CD14-positive monocyte (primary cell): ENCODE data around the gene RPTOR. TPM values are rescaled to one million over a fixed set of nuclear protein-coding genes. Genes with fewer than 3 reads are reported as not detected.
A peak's percentile ranks its signal among the peaks of the same experiment; 100 is the strongest.

ENCODE experiments used
- DNase-seq, 3 donors: peaks; one replicate each; pipeline ENCODE4 v3.0.0-alpha.2; 2011 to 2022
- H2AFZ ChIP-seq: 2 replicates; pipeline ENCODE4 v1.6.0; 2012; ENCODE audit warnings: mild to moderate bottlenecking, low read depth, low read length, inconsistent platforms; ENCODE audit not compliant: insufficient read depth, poor library complexity, severe bottlenecking
- H3K27ac ChIP-seq, 2 donors: 1 replicate in 1 of 2; 2 replicates in 1 of 2; pipeline ENCODE4 v1.5.1; 2012 to 2013; ENCODE audit warnings: low read length in 2 of 2, control low read depth in 1 of 2, inconsistent platforms in 1 of 2, low read depth in 1 of 2, mild to moderate bottlenecking in 1 of 2
- H3K27me3 ChIP-seq, 2 donors: one replicate each; pipeline versions ENCODE4 v1.6.0 to v1.6.1; 2011 to 2013; ENCODE audit warnings: low read length in 2 of 2; ENCODE audit not compliant: control insufficient read depth in 2 of 2, insufficient read depth in 2 of 2
- H3K36me3 ChIP-seq, 2 donors: replicated peaks in 1 of 2; 1 replicate in 1 of 2; 2 replicates in 1 of 2; pipeline versions ENCODE4 v1.5.1 to v1.6.1; 2012 to 2013; ENCODE audit warnings: low read length in 2 of 2, control low read depth in 1 of 2, inconsistent platforms in 1 of 2, mild to moderate bottlenecking in 1 of 2; ENCODE audit not compliant: insufficient read depth in 2 of 2, control insufficient read depth in 1 of 2
- H3K4me1 ChIP-seq, 2 donors: 1 replicate in 1 of 2; 2 replicates in 1 of 2; pipeline versions ENCODE4 v1.5.1 to v1.6.1; 2012 to 2013; ENCODE audit warnings: low read length in 2 of 2, control low read depth in 1 of 2, inconsistent platforms in 1 of 2, mild to moderate bottlenecking in 1 of 2, moderate library complexity in 1 of 2; ENCODE audit not compliant: insufficient read depth in 2 of 2, control insufficient read depth in 1 of 2
- H3K4me2 ChIP-seq: replicated peaks from 2 replicates; pipeline ENCODE3; 2012; ENCODE audit warnings: low read length, moderate library complexity, mild to moderate bottlenecking; ENCODE audit not compliant: poor library complexity, severe bottlenecking; ENCODE audit errors: extremely low read depth
- H3K4me3 ChIP-seq, 3 experiments: fragments of 200-600 bp in 1 of 3; sonication (generic) in 1 of 3; replicated peaks in 1 of 3; 1 replicate in 2 of 3; 2 replicates in 1 of 3; pipeline ENCODE4 v1.5.1; 2011 to 2013; ENCODE audit warnings: low read length in 3 of 3, mild to moderate bottlenecking in 3 of 3, control low read depth in 2 of 3, low read depth in 2 of 3, inconsistent platforms in 1 of 3, moderate library complexity in 1 of 3
- H3K79me2 ChIP-seq: 2 replicates; pipeline ENCODE4 v1.6.0; 2012; ENCODE audit warnings: mild to moderate bottlenecking, control low read depth, inconsistent platforms, low read length, moderate library complexity; ENCODE audit not compliant: insufficient read depth
- H3K9ac ChIP-seq: 2 replicates; pipeline ENCODE4 v1.6.0; 2017; ENCODE audit warnings: low read length, mild to moderate bottlenecking; ENCODE audit not compliant: insufficient read depth, poor library complexity, severe bottlenecking
- H3K9me3 ChIP-seq, 2 donors: replicated peaks in 1 of 2; 1 replicate in 1 of 2; 2 replicates in 1 of 2; pipeline versions ENCODE4 v1.5.1 to v1.6.1; 2012 to 2013; ENCODE audit warnings: low read length in 2 of 2, control low read depth in 1 of 2; ENCODE audit not compliant: control insufficient read depth in 1 of 2, insufficient read depth in 1 of 2
- H4K20me1 ChIP-seq: 2 replicates; pipeline ENCODE4 v1.6.0; 2012; ENCODE audit warnings: mild to moderate bottlenecking, low read length, control low read depth, moderate library complexity; ENCODE audit not compliant: insufficient read depth
- H3K27ac Mint-ChIP-seq, 7 donors: one replicate each; pipeline ENCODE4 v1.8.0; 2020; ENCODE audit warnings: mild to moderate bottlenecking in 7 of 7, mixed read lengths in 7 of 7, moderate library complexity in 6 of 7, inconsistent platforms in 2 of 7
- H3K27me3 Mint-ChIP-seq, 3 donors: one replicate each; pipeline ENCODE4 v1.8.0; 2021 to 2022; ENCODE audit warnings: low read depth in 3 of 3, mild to moderate bottlenecking in 3 of 3, mixed read lengths in 3 of 3, moderate library complexity in 3 of 3, inconsistent platforms in 1 of 3
- H3K36me3 Mint-ChIP-seq, 2 donors: one replicate each; pipeline ENCODE4 v1.8.0; 2020; ENCODE audit warnings: mixed read lengths in 2 of 2, inconsistent platforms in 1 of 2, mild to moderate bottlenecking in 1 of 2
- H3K4me1 Mint-ChIP-seq: one replicate; pipeline ENCODE4 v1.8.0; 2020; ENCODE audit warnings: mild to moderate bottlenecking, mixed read lengths
- H3K4me3 Mint-ChIP-seq, 2 donors: one replicate each; pipeline ENCODE4 v1.8.0; 2020; ENCODE audit warnings: mild to moderate bottlenecking in 2 of 2, mixed read lengths in 2 of 2, moderate library complexity in 1 of 2
- H3K9me3 Mint-ChIP-seq, 7 donors: one replicate each; pipeline ENCODE4 v1.8.0; 2020 to 2022; ENCODE audit warnings: mixed read lengths in 7 of 7, mild to moderate bottlenecking in 6 of 7, moderate library complexity in 6 of 7, inconsistent platforms in 2 of 7
- CTCF ChIP-seq: fragments of 200-600 bp; IDR thresholded peaks from one replicate; pipeline ENCODE4 v1.8.0; 2022; ENCODE audit warnings: antibody characterized with exemption, mild to moderate bottlenecking
- WGBS: methylation state at CpG from one replicate; pipeline ENCODE4 v1.1.5; 2013; ENCODE audit warnings: missing lambda C conversion rate; ENCODE audit not compliant: insufficient coverage; 5-methylcytosine and 5-hydroxymethylcytosine counted together
- intact Hi-C, 2 donors: fragments of 100-400 bp; cut with micrococcal nuclease; formaldehyde crosslinking; loops; one replicate each; pipeline versions ENCODE4 v1.15.0 to v1.15.1; 2023
- polyA plus RNA-seq, 3 donors: library from polyadenylated mRNA; depleted of rRNA in 1 of 3; unstranded in 2 of 3; stranded (reverse) in 1 of 3; fragments of 300-500 nt in 2 of 3; fragments of >200 nt in 1 of 3; fragmentation: Illumina TruSeq in 2 of 3; gene quantifications; 1 replicate in 2 of 3; 2 replicates in 1 of 3; pipeline ENCODE4 v1.2.3, GENCODE V29; 2012 to 2021

RPTOR gene
- polyA plus RNA-seq, 3 donors, result 1.1 to 8.7 (median 2.6) TPM

- peak overlapping the region in 1 of 2 donors; percentile 66 for H3K4me3 Mint-ChIP-seq
Measured at GRCh38 chr17:80892900-80893603, 348.4 kb downstream of the RPTOR start.

More at GRCh38 chr17:80892900-80893603, 348.4 kb downstream of the RPTOR start:
- intact Hi-C loops, result loop anchor here (5.0 to 10.0 kb wide), 2 partner anchors 36 to 318 kb away; no protein-coding TSS in a partner anchor
- DNase-seq, result peak; percentile 21 to 70 (median 49)
- 90% methylated on average over 29 of the region's 31 CpGs for WGBS
- H3K27ac Mint-ChIP-seq, result peak overlapping the region; percentile 60 to 99 (median 96)
- H3K9me3 Mint-ChIP-seq, result peaks cover 0 to 1% (median 0%) of the 10 kb centered on the region in 7 donors
- H3K4me1 Mint-ChIP-seq, result peaks cover 41% of the 10 kb centered on the region
- Histone ChIP-seq H3K36me3 (peaks cover 22 to 62% of the 10 kb centered on the region in 2 donors), H3K4me2 (no peak overlapping the region), H3K27ac (peak overlapping the region in 1 of 2 donors; percentile 60), H3K79me2 (no peaks in the 10 kb centered on the region), H2AFZ (no peak overlapping the region), H3K9ac (no peak overlapping the region), H3K4me1 (peaks cover 31 to 32% of the 10 kb centered on the region in 2 donors), H3K9me3 (no peaks in the 10 kb centered on the region), H4K20me1 (no peaks in the 10 kb centered on the region), H3K27me3 (no peaks in the 10 kb centered on the region), H3K4me3 (no peak overlapping the region)
- TF ChIP-seq CTCF, result no peak
- H3K27me3 Mint-ChIP-seq, result peaks cover 0 to 4% (median 0%) of the 10 kb centered on the region in 3 donors
- peaks cover 72 to 75% of the 10 kb centered on the region in 2 donors for H3K36me3 Mint-ChIP-seq
